OCI-LY3 (cell line): Measurements from ENCODE around the gene SPINDOC.
A peak's percentile ranks its signal among the peaks of the same experiment; 100 is the strongest.

Source experiments
- H2AFZ ChIP-seq: fragments of 200-600, 300-600 bp; shearing (Covaris generic); 2 replicates; pipeline ENCODE4 v1.6.0; 2014; ENCODE audit warnings: antibody characterized with exemption, low read depth, low read length
- H3K27ac ChIP-seq: fragments of 200-600, 300-600 bp; sonication (generic); 2 replicates; pipeline ENCODE4 v1.5.1; 2014; ENCODE audit warnings: mild to moderate bottlenecking, low read length, moderate library complexity, mixed read lengths
- H3K27me3 ChIP-seq: fragments of 200-600, 300-600 bp; sonication (generic); 2 replicates; pipeline ENCODE4 v1.6.1; 2014; ENCODE audit warnings: low read depth, low read length, mixed read lengths
- H3K36me3 ChIP-seq: fragments of 200-600, 300-600 bp; sonication (generic); replicated peaks from 2 replicates; pipeline ENCODE3; 2014; ENCODE audit warnings: low read depth, low read length, mixed read lengths
- H3K4me1 ChIP-seq: fragments of 300-600, 200-600 bp; sonication (generic); 2 replicates; pipeline ENCODE4 v1.6.1; 2014; ENCODE audit warnings: low read length, mixed read lengths
- H3K4me2 ChIP-seq: fragments of 200-600, 300-600 bp; sonication (generic); 2 replicates; pipeline ENCODE4 v1.6.1; 2014; ENCODE audit warnings: low read length, mixed read lengths
- H3K4me3 ChIP-seq: fragments of 300-600, 200-600 bp; sonication (generic); 2 replicates; pipeline ENCODE4 v1.5.1; 2014; ENCODE audit warnings: antibody characterized with exemption, mild to moderate bottlenecking, low read length, moderate library complexity
- H3K79me2 ChIP-seq: fragments of 300-600, 200-600 bp; shearing (Covaris generic); 2 replicates; pipeline ENCODE4 v1.6.1; 2014; ENCODE audit warnings: mild to moderate bottlenecking, low read length, mixed read lengths
- H3K9ac ChIP-seq: fragments of 300-600, 200-600 bp; shearing (Covaris generic); 2 replicates; pipeline ENCODE4 v1.6.0; 2014; ENCODE audit warnings: mild to moderate bottlenecking, low read length, moderate library complexity
- H3K9me3 ChIP-seq: fragments of 200-600, 300-600 bp; shearing (Covaris generic); 2 replicates; pipeline ENCODE4 v1.6.1; 2014; ENCODE audit warnings: low read length, mixed read lengths; ENCODE audit not compliant: insufficient read depth
- H4K20me1 ChIP-seq: fragments of 200-600, 300-600 bp; sonication (generic); 2 replicates; pipeline ENCODE4 v1.6.1; 2016; ENCODE audit warnings: low read length, mixed read lengths; ENCODE audit not compliant: insufficient read depth
- CTCF ChIP-seq: fragments of 200-600, 300-600 bp; sonication (generic); IDR thresholded peaks from 2 replicates; pipeline ENCODE4 v1.5.1; 2014; ENCODE audit warnings: antibody characterized with exemption, low read length, low read depth
- EZH2phosphoT487 ChIP-seq: fragments of 200-600 bp; shearing (Covaris generic); IDR thresholded peaks from 2 replicates; pipeline ENCODE4 v1.6.1; 2018; ENCODE audit warnings: antibody characterized with exemption, mixed run types, low read depth

Gene SPINDOC

GRCh38 chr11:63767565-63768236 lies 45.6 kb upstream of the SPINDOC start:
- Histone ChIP-seq H3K36me3 (no peaks in the 10 kb centered on the region), H3K4me1 (peaks cover 15% of the 10 kb centered on the region), H3K9ac (peak overlapping the region; percentile 81), H3K4me3 (peak overlapping the region; percentile 94), H3K27me3 (peaks cover 25% of the 10 kb centered on the region), H3K27ac (peak overlapping the region; percentile 48), H2AFZ (peak overlapping the region; percentile 63), H3K79me2 (peaks cover 22% of the 10 kb centered on the region), H4K20me1 (peaks cover 20% of the 10 kb centered on the region), H3K9me3 (no peaks in the 10 kb centered on the region), H3K4me2 (peak overlapping the region; percentile 88)
- TF ChIP-seq CTCF (no peak), EZH2phosphoT487 (no peak)

- Histone ChIP-seq H3K9ac (peak within 1 kb of the TSS; percentile 81), H3K4me2 (peak within 1 kb of the TSS; percentile 88), H3K9me3 (no peaks in the 10 kb centered on the region), H3K4me1 (peaks cover 15% of the 10 kb centered on the region), H3K27ac (peak within 1 kb of the TSS; percentile 48), H4K20me1 (peaks cover 20% of the 10 kb centered on the region), H3K27me3 (peaks cover 29% of the 10 kb centered on the region), H3K79me2 (peaks cover 22% of the 10 kb centered on the region), H2AFZ (peak within 1 kb of the TSS; percentile 63), H3K36me3 (no peaks in the 10 kb centered on the region), H3K4me3 (peak within 1 kb of the TSS; percentile 94)
- peak; percentile 41 for TF ChIP-seq CTCF
- no peak for TF ChIP-seq EZH2phosphoT487
Observed at GRCh38 chr11:63768237-63769041, 44.8 kb upstream of the SPINDOC start, which contains the start of gene ZFTA. ZFTA (minus strand) TSS chr11:63768775; CDS start chr11:63768622, 153 bp downstream.

- Histone ChIP-seq H3K27ac (no peak overlapping the region), H2AFZ (peak overlapping the region; percentile 47)
Observed at GRCh38 chr11:63769042-63769713, 44.1 kb upstream of the SPINDOC start.

More at GRCh38 chr11:63769042-63769713, 44.1 kb upstream of the SPINDOC start:
- TF ChIP-seq CTCF (no peak), EZH2phosphoT487 (no peak)
- H3K27me3 ChIP-seq, result peaks cover 29% of the 10 kb centered on the region
- H4K20me1 ChIP-seq, result peaks cover 20% of the 10 kb centered on the region
- H3K9ac ChIP-seq, result peak overlapping the region; percentile 68
- H3K9me3 ChIP-seq, result no peaks in the 10 kb centered on the region
- H3K4me3 ChIP-seq, result peak overlapping the region; percentile 94
- peak overlapping the region; percentile 82 for H3K4me2 ChIP-seq
- no peaks in the 10 kb centered on the region for H3K36me3 ChIP-seq
- H3K4me1 ChIP-seq, result peaks cover 15% of the 10 kb centered on the region
- peaks cover 22% of the 10 kb centered on the region for H3K79me2 ChIP-seq
